AG20443 (cell line): ENCODE measurements around the gene CMIP.

Experiments
- DNase-seq: peaks from one replicate; pipeline ENCODE4 v3.0.0; 2012; ENCODE audit warnings: low spot score, mixed read lengths

Gene CMIP

GRCh38 chr16:81447383-81448101 lies 2.9 kb downstream of the CMIP start:
- no peak for DNase-seq

- no peak for DNase-seq
Observed at GRCh38 chr16:81448154-81449131, 3.8 kb downstream of the CMIP start.

GRCh38 chr16:81449241-81449640 lies 4.6 kb downstream of the CMIP start:
- DNase-seq = no peak

- no peak for DNase-seq
Observed at GRCh38 chr16:81449899-81450608, 5.4 kb downstream of the CMIP start.

GRCh38 chr16:81450783-81451491 lies 6.3 kb downstream of the CMIP start:
- no peak for DNase-seq

GRCh38 chr16:81451753-81452680 lies 7.4 kb downstream of the CMIP start:
- DNase-seq = no peak

- no peak for DNase-seq
Observed at GRCh38 chr16:81453091-81453728, 8.6 kb downstream of the CMIP start.

- DNase-seq = no peak
Observed at GRCh38 chr16:81454044-81454443, 9.4 kb downstream of the CMIP start.

- no peak for DNase-seq
Observed at GRCh38 chr16:81455006-81455405, 10.4 kb downstream of the CMIP start.

GRCh38 chr16:81455720-81456494 lies 11.3 kb downstream of the CMIP start:
- DNase-seq = no peak

- no peak for DNase-seq
Observed at GRCh38 chr16:81456523-81457325, 12.1 kb downstream of the CMIP start.

- peak; percentile 93 for DNase-seq
Observed at GRCh38 chr16:81457326-81458133, 12.9 kb downstream of the CMIP start.

- no peak for DNase-seq
Observed at GRCh38 chr16:81458149-81458669, 13.6 kb downstream of the CMIP start.

GRCh38 chr16:81458827-81459598 lies 14.4 kb downstream of the CMIP start:
- no peak for DNase-seq

- no peak for DNase-seq
Observed at GRCh38 chr16:81460075-81460474, 15.5 kb downstream of the CMIP start.

GRCh38 chr16:81461243-81461642 lies 16.6 kb downstream of the CMIP start:
- DNase-seq = no peak

- no peak for DNase-seq
Observed at GRCh38 chr16:81461766-81462165, 17.2 kb downstream of the CMIP start.
